ENCODE measurements around the gene IGSF11.
"Not testable (repeated sequence)": the region's sequence is repeated elsewhere in the genome, so short reads cannot be mapped to it uniquely, and the experiment has no call there.

Gene IGSF11

DNA sequence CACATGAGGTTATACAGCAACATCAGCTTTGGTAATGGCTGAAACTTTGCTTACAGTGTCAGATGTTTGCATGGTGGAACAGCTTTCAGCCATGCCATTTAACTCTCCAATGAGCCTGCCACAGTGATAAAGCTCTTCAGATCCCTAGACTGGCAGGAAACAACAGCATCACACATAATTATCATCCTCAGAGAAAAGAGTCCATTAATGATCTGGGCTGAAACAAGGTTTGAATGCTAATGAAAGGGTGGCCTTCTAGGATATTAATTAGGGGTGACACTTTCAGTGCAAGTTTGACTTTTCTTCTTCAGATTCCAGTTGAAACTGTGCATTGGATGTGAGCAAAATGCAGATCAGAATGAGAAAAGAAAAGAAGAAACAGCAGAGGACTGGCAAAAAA lies 166.6 kb downstream of the IGSF11 start:
- TF ChIP-seq JUND (IDR thresholded peaks at IDR 0.05; ENCODE audit: low read depth) = no peak
- in situ Hi-C loops (cut with HindIII; ENCODE audit: low pct_unique_long_range_greater_than_20kb, low sequenced_read_pairs) = no loop called here

DNA sequence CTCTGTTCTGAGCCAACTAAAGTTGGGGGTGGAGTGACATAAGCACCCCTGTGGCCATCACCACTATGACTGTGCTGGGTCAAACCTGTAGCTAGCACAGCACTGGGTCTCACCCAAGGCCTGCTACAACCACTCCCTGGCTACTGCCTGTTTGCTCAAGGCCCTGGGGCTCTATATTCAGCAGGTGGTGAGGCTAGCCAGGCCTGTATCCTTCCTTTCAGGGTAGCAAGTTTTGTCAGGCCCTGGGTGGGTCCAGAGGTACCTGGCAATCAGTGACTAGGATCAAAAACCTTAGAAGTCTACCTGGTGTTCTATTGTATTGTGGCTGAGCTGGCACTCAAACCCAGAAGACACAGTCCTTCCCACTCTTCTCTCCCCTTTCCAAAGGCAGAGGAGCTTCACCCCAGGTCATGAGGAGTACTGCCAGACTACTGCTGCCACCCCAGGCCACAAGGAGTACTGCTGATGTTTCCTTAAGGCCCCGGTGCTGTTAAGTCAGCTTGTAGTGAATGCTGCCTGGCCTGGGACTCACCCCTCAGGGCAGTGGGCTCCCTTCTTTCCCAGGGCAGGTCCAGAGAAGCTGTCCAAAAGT lies 170.8 kb downstream of the IGSF11 start:
- no peak for TF ChIP-seq JUND (IDR thresholded peaks at IDR 0.05; ENCODE audit: low read depth)
- peak in 1 of 2 experiments; percentile 23 for DNase-seq (ENCODE audit: low read depth in 1 of 2, low spot score in 1 of 2)
- in situ Hi-C loops (cut with HindIII; ENCODE audit: low pct_unique_long_range_greater_than_20kb, low sequenced_read_pairs) = no loop called here

More for the DNA sequence above, 166.6 kb downstream of the IGSF11 start:
- DNase-seq (ENCODE audit: low read depth in 1 of 2, low spot score in 1 of 2) = no peak

DNA sequence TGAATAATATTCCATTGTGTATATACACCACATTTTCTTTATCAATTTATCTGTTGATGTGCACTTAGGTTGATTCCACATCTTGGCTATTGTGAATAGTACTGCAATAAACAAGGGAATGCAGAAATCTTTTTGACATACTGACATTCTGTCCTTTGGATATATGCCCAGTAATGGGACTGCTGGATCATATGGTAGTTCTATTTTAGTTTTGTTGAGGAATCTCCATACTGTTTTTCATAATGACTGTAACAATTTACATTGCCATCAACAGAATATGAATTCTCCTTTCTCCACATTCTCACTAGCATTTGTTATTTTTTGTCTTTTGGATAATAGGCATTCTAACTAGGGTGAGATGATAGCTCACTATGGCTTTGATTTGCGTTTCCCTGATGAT lies 174.7 kb downstream of the IGSF11 start:
- TF ChIP-seq JUND (IDR thresholded peaks at IDR 0.05; ENCODE audit: low read depth) = no peak

DNA sequence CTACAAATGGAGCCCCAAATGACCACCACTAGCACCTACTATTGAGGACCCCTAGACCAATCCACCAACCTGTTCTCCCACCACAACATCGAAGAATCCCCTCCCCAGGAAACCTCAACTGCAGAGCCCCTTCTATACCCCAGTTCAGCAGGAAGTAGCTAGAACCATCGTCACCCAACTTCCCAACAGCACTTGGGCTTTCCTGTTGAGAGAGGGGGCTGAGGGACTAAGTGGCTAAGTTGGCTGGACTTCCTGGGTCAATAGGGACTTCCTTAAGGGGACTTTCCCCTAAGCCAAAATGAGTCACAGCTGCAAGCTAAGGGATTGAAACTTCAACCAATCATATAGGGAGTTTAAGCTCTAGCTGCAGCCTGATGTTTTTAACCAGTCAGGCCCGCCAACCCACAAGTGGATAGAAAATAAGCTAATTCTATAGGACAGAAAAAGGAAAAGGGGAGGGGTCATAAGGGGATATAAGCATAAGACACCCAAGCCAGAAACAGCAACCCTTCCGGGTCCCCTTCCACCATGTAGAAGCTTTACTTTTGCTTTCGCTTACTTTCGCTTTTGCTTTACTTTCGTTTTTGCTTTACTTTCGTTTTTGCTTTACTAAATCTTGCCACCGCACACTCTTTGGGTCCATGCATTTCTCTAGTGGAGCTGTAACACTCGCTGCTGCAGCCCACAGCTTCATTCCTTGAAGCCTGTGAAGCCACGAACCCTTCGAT lies 183.0 kb downstream of the IGSF11 start:
- peak; percentile 16 to 62 for DNase-seq (ENCODE audit: low read depth in 1 of 2, low spot score in 1 of 2)

More for the DNA sequence above, 174.7 kb downstream of the IGSF11 start:
- DNase-seq (ENCODE audit: low read depth in 1 of 2, low spot score in 1 of 2) = no peak
- in situ Hi-C loops (cut with HindIII; ENCODE audit: low pct_unique_long_range_greater_than_20kb, low sequenced_read_pairs) = no loop called here

DNA sequence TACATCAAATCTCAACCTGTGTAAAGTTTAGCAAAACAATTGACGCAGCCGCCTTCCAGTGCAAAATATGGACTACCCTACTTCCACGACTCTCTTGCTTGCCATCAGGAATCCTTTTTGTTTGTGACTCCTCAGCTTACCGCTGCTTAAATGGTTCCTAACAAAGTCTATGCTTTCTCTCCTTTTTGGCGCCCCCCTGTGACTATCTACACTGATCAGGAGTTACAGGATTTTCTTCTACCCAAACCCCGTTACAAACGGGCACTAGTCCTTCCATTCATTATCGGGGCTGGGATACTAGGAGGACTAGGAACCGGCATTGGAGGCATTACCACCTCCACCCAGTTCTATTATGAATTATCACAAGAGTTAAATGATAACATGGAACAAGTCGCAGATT lies 184.0 kb downstream of the IGSF11 start:
- in situ Hi-C loops (cut with HindIII; ENCODE audit: low pct_unique_long_range_greater_than_20kb, low sequenced_read_pairs) = no loop called here
- DNase-seq (ENCODE audit: low read depth in 1 of 2, low spot score in 1 of 2) = no peak
- no peak for TF ChIP-seq JUND (IDR thresholded peaks at IDR 0.05; ENCODE audit: low read depth)

More for the DNA sequence above, 183.0 kb downstream of the IGSF11 start:
- in situ Hi-C loops (cut with HindIII; ENCODE audit: low pct_unique_long_range_greater_than_20kb, low sequenced_read_pairs) = not testable (repeated sequence)
